PFSK-1 (cell line): Measurements from ENCODE around the gene FYN.

ENCODE experiments used
- FOXP2 ChIP-seq: optimal IDR thresholded peaks from 2 replicates; pipeline ENCODE3; 2011; ENCODE audit warnings: borderline replicate concordance, control low read depth, inconsistent platforms; ENCODE audit not compliant: insufficient read depth; ENCODE audit errors: extremely low read length, extremely low read depth
- POLR2AphosphoS5 ChIP-seq: IDR thresholded peaks from 2 replicates; pipeline ENCODE4 v1.6.1; 2012; ENCODE audit warnings: low read depth, mild to moderate bottlenecking, control low read depth, low read length, moderate library complexity
- SIN3A ChIP-seq: IDR thresholded peaks from 2 replicates; pipeline ENCODE4 v1.6.1; 2012; ENCODE audit warnings: mild to moderate bottlenecking, low read length, moderate library complexity, borderline replicate concordance; ENCODE audit not compliant: insufficient read depth
- TAF1 ChIP-seq: IDR thresholded peaks from 2 replicates; pipeline ENCODE4 v1.6.1; 2012; ENCODE audit warnings: low read length, control low read depth, borderline replicate concordance; ENCODE audit not compliant: insufficient read depth
- TF ChIP-seq, protein P1 (sequence below), 2 experiments: IDR thresholded peaks; 2 replicates each; pipeline versions ENCODE4 v1.6.1 to v1.8.0; 2011 to 2012; ENCODE audit warnings: low read depth in 2 of 2, low read length in 2 of 2, control low read depth in 1 of 2, inconsistent platforms in 1 of 2, mild to moderate bottlenecking in 1 of 2, moderate library complexity in 1 of 2; ENCODE audit not compliant: insufficient read depth in 1 of 2

FYN gene

DNA sequence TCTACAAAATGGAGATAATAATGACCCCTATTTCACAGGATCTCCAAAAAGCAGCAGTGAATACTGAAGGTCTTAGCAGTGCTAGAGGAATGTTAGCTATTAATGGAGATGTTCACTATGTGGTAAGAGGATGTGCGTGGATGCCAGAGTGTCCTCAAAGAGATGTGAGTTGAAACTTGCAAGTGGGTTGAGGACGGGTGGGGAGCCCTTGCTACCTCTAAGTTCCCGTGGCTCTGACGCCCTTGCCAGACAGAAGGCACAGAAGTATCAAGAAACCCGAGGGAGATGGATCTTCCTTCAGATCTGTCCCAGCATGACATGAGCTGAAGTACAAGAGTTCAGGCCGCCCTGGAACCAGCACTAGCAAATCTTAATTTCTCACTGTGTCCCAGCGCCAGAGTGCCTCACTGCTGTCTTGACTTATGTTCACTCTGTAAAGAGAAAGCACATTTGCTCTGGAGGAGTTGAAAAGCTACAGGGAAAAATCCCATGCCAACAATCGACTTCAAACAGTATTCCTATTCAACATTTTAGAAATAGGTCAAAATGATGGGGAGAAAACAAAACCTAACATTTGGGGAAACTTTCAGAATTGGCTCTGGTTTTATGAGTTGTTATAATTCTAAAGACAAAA lies 59.5 kb downstream of the FYN start:
- TF ChIP-seq, protein P1, sequence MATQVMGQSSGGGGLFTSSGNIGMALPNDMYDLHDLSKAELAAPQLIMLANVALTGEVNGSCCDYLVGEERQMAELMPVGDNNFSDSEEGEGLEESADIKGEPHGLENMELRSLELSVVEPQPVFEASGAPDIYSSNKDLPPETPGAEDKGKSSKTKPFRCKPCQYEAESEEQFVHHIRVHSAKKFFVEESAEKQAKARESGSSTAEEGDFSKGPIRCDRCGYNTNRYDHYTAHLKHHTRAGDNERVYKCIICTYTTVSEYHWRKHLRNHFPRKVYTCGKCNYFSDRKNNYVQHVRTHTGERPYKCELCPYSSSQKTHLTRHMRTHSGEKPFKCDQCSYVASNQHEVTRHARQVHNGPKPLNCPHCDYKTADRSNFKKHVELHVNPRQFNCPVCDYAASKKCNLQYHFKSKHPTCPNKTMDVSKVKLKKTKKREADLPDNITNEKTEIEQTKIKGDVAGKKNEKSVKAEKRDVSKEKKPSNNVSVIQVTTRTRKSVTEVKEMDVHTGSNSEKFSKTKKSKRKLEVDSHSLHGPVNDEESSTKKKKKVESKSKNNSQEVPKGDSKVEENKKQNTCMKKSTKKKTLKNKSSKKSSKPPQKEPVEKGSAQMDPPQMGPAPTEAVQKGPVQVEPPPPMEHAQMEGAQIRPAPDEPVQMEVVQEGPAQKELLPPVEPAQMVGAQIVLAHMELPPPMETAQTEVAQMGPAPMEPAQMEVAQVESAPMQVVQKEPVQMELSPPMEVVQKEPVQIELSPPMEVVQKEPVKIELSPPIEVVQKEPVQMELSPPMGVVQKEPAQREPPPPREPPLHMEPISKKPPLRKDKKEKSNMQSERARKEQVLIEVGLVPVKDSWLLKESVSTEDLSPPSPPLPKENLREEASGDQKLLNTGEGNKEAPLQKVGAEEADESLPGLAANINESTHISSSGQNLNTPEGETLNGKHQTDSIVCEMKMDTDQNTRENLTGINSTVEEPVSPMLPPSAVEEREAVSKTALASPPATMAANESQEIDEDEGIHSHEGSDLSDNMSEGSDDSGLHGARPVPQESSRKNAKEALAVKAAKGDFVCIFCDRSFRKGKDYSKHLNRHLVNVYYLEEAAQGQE (IDR thresholded peaks at IDR 0.05; ENCODE audit: insufficient read depth in 1 of 2, low read depth in 2 of 2, low read length in 2 of 2), result no peak
- TF ChIP-seq SIN3A, result no peak
- no peak for TF ChIP-seq FOXP2
- TF ChIP-seq TAF1, result no peak
- TF ChIP-seq POLR2AphosphoS5, result no peak

GRCh38 chr6:111813237-111813636 lies 60.0 kb downstream of the FYN start:
- TF ChIP-seq FOXP2 (no peak), POLR2AphosphoS5 (no peak)
- TF ChIP-seq, protein P1 (IDR thresholded peaks at IDR 0.05; ENCODE audit: insufficient read depth in 1 of 2, low read depth in 2 of 2, low read length in 2 of 2), result no peak

DNA sequence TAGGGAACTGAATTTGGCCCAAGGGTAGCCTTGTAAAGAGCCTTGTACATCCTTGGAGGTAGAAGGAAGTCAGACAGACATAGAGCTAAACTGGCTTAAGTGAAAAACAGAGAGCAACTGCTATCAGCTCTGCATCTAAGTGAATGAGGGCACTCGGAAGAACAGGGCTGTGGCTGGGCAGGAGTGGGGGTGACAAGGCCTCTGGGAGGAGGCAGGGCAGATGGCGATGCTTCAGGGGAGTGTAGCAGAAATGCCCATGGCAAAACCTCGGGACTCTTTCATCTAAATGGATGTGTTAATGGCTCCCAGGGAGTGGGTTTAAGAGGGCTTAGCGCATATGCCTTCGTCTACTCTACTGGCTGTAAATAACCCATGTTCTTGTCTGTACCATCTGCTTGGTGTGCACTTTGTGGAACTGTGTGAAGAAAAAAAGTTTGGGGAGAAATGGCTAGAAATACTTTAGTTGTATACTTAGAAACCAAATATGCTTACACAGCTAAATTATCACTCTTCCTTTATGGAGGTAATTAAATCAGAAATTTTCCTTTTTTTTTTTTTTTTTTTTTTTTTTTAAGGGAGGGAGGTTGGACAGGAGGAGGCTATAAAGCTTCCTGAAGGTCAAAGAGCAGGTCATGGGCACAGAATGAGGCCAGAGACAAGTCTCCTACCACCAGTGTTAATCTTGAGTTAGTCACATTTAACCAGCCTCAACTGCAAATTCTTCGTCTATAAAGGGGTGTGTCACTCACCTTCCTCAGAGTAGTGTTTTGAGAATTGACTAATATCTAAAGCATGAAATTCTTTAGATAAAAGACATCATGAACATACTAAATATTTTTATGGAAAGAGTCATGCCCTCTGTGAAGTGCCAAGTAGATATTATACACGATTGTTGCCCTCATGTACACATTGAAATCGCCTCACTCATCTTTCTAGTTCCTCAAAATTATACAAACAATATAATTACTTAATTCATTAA lies 60.9 kb downstream of the FYN start:
- TF ChIP-seq SIN3A (no peak), FOXP2 (no peak), TAF1 (no peak), POLR2AphosphoS5 (no peak)
- TF ChIP-seq, protein P1 (IDR thresholded peaks at IDR 0.05; ENCODE audit: insufficient read depth in 1 of 2, low read depth in 2 of 2, low read length in 2 of 2), result no peak

DNA sequence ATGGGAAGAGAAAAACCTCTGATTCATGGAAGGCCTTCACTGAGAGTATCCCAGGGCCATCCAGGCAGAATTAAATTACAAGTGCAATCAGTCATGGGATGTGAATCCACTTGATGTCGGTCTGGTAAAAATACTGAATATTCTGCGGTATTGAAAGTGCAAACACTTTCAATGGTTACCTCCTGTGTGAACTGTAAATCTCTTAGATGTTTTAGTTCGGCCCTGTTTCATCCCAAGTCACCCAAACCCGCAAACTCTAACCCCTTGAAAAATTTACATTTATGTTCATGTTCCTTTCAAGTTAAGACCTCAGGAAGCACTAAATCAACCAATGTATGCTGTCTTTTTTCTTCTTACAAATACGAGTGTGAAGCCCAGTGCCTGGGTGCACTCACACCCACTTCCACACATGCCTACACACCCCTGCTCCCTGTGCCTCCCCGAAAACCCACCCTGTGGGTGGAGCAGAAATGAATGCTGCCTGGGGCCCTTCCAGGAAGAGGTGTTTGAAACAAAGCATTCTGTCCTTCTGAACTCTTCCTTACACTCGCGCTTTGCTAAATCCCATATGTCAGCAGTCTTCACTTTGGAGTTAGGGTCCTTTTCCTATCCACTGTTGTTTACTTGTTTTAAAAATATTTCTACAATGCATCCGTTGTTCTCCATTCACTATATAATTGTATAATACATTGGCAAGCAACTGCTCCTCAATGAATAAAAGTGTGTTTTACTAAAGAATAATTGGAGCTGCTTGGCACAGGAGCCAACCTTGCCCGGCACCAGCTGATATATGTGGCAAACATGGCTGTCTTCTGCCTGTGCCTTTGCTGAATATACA lies 62.7 kb downstream of the FYN start:
- TF ChIP-seq SIN3A, result no peak
- no peak for TF ChIP-seq TAF1
- TF ChIP-seq POLR2AphosphoS5, result no peak
- TF ChIP-seq, protein P1 (IDR thresholded peaks at IDR 0.05; ENCODE audit: insufficient read depth in 1 of 2, low read depth in 2 of 2, low read length in 2 of 2), result no peak
- no peak for TF ChIP-seq FOXP2
